GM12801 (cell line): ENCODE measurements around the gene KLHL36.

Experiments used
- CTCF ChIP-seq: IDR thresholded peaks from one replicate; pipeline ENCODE4 v1.5.1; 2011; ENCODE audit warnings: control low read depth; ENCODE audit not compliant: insufficient read length; ENCODE audit errors: extremely low read depth

Gene KLHL36

GRCh38 chr16:84684592-84684965 is 36.3 kb downstream of the KLHL36 start:
- TF ChIP-seq CTCF = no peak

DNA sequence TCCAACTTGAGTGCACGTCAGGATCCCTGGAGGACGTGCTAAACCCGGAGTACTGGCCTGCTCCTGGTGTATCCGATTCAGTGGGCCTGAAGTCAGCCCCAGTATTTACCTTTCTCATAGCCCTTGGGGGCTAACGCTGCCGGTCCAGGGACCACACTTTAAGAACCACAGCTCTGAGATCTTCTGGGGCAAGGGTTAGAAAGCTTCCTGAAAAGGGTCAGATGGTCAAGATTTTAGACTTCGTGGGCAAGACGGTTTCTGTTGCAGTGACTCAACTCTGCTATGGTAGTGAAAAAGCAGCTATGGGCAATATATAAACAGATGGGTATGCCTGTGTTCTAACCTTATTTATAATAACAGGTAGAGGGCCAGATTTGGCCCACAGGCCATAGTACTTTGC is 36.9 kb downstream of the KLHL36 start:
- no peak for TF ChIP-seq CTCF

- TF ChIP-seq CTCF = no peak
Observed at GRCh38 chr16:84686707-84687298, 38.5 kb downstream of the KLHL36 start.

- TF ChIP-seq CTCF = no peak
Observed at GRCh38 chr16:84687715-84688114, 39.4 kb downstream of the KLHL36 start.

GRCh38 chr16:84689111-84689510 is 40.8 kb downstream of the KLHL36 start:
- TF ChIP-seq CTCF = no peak

- TF ChIP-seq CTCF = no peak
Observed at GRCh38 chr16:84690088-84690819, 41.9 kb downstream of the KLHL36 start.

DNA sequence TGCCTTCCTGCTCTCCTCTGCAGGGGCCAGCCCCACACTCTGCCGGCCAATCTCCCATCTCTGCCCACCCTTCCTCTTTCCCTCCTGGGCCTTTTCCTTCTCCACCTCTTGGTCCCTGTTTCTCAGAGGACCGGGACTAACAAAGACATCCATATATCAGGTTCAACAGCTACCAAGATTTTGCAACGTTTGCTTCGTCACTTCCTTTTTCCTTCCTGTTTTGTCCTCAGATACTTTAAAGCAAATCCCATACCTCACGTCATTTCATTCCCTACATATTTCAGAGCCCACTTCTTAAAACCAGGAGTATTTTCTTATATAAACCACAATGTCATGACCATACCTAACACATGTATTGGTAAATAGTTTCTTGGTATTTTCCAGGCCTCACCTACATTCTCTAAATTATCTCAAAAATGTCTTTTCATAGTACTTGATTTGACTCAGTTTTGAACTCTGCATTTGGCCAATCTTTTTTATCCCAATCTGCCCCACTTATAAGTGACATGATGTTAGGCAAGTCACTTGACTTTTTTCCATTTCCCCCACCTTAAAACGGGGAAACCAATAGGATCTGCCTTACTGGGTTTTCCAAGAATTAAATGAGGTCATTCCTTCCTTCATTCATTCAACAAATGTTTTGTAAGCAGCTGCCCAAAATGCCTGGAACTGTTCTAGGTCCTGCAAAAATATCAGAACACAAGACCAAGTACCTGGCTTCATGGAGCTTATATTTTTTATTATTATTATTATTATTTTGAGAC is 44.3 kb downstream of the KLHL36 start:
- TF ChIP-seq CTCF = no peak
